ENCODE data around the gene VPS13D. TPM values are rescaled to one million over a fixed set of nuclear protein-coding genes. Genes with fewer than 3 reads are reported as not detected.

Gene VPS13D
- total RNA-seq, 1 experiment from 2014 or later, result 20.2 TPM

DNA sequence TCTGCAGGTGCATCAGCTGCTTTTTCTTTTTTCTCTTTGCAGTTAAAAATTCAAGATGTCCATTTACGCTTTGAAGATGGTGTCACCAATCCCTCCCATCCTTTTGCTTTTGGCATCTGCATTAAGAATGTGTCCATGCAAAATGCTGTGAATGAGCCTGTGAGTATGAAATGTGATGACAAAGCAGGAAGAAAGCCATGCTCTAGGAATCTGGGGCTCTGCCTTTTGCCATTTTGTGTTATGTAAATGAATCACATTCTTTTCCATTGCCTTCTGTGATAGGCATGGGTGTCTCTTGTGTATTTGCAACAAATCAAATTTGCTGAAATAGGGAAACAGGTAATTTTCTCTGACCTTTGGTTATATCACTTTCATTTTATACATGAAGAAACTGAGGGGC, 19.4 kb downstream of the VPS13D start:
- Histone ChIP-seq H4K91ac (ENCODE audit: insufficient read length, low read depth, low read length) (no peak overlapping the region), H3K79me1 (ENCODE audit: insufficient read depth, low read depth, low read length, poor library complexity, severe bottlenecking) (no peaks in the 10 kb centered on the region), H2BK20ac (ENCODE audit: low read depth, low read length, poor library complexity, severe bottlenecking) (no peak overlapping the region), H3K23ac (ENCODE audit: insufficient read length, low read depth, low read length) (no peak overlapping the region), H2AK5ac (ENCODE audit: insufficient read length, low read length) (no peak overlapping the region), H3K27me3 (ENCODE audit: insufficient read depth, low read length) (no peaks in the 10 kb centered on the region), H3K23me2 (ENCODE audit: insufficient read length, low read depth, low read length, poor library complexity, severe bottlenecking) (no peaks in the 10 kb centered on the region), H2BK5ac (ENCODE audit: insufficient read length, low read length) (no peak overlapping the region), H4K20me1 (ENCODE audit: control insufficient read depth, insufficient read depth, insufficient read length) (no peaks in the 10 kb centered on the region), H3K56ac (ENCODE audit: insufficient read length, low read depth, low read length) (no peak overlapping the region), H3K14ac (ENCODE audit: insufficient read depth, low read length) (no peak overlapping the region), H2BK120ac (ENCODE audit: low read depth, low read length, poor library complexity, severe bottlenecking) (no peak overlapping the region), H3K27ac (ENCODE audit: insufficient read length, low read depth, low read length) (no peak overlapping the region), H3K18ac (ENCODE audit: insufficient read length, low read depth, low read length) (no peak overlapping the region), H4K8ac (replicated peaks; ENCODE audit: insufficient read length, low read depth, low read length) (no peak overlapping the region), H3K4me1 (ENCODE audit: insufficient read depth, low read length) (peaks cover 8% of the 10 kb centered on the region; the same call in 1 of the 2 replicates), H3K4me2 (ENCODE audit: insufficient read depth, insufficient read length, low read length) (peak overlapping the region; percentile 26), H3K4ac (ENCODE audit: low read depth, low read length) (no peak overlapping the region), H3K79me2 (ENCODE audit: insufficient read depth, low read length) (no peaks in the 10 kb centered on the region), H2BK15ac (ENCODE audit: low read depth, low read length) (no peak overlapping the region), H2AFZ (ENCODE audit: low read length) (no peak overlapping the region), H4K5ac (ENCODE audit: insufficient read length, low read depth, low read length) (no peak overlapping the region), H3T11ph (ENCODE audit: low read length) (no peak overlapping the region), H2BK12ac (ENCODE audit: insufficient read length, low read depth, low read length) (no peak overlapping the region), H3K9ac (ENCODE audit: extremely low read depth, insufficient read length, low read length) (no peak overlapping the region), H3K9me3 (ENCODE audit: control insufficient read depth, low read depth, low read length) (no peaks in the 10 kb centered on the region)
- peaks cover 15 to 19% of the 10 kb centered on the region in 2 experiments for H3K4me1 Mint-ChIP-seq
- no peaks in the 10 kb centered on the region for H3K9me3 Mint-ChIP-seq
- no peaks in the 10 kb centered on the region for H3K27me3 Mint-ChIP-seq (ENCODE audit: low read depth)
- no peak for DNase-seq
- H3K36me3 Mint-ChIP-seq (ENCODE audit: insufficient read depth in 1 of 3, low read depth in 3 of 3), result peaks cover 16 to 52% (median 43%) of the 10 kb centered on the region in 3 experiments; a peak in 6 of 7 replicates
- peak overlapping the region in 1 of 3 experiments; percentile 89; a peak in 1 of 7 replicates for H3K27ac Mint-ChIP-seq
- no CpG with 5 or more reads among the region's 1 CpG for WGBS (ENCODE audit: extremely low coverage, insufficient read length, low lambda C conversion rate)
- TF ChIP-seq, protein P1, sequence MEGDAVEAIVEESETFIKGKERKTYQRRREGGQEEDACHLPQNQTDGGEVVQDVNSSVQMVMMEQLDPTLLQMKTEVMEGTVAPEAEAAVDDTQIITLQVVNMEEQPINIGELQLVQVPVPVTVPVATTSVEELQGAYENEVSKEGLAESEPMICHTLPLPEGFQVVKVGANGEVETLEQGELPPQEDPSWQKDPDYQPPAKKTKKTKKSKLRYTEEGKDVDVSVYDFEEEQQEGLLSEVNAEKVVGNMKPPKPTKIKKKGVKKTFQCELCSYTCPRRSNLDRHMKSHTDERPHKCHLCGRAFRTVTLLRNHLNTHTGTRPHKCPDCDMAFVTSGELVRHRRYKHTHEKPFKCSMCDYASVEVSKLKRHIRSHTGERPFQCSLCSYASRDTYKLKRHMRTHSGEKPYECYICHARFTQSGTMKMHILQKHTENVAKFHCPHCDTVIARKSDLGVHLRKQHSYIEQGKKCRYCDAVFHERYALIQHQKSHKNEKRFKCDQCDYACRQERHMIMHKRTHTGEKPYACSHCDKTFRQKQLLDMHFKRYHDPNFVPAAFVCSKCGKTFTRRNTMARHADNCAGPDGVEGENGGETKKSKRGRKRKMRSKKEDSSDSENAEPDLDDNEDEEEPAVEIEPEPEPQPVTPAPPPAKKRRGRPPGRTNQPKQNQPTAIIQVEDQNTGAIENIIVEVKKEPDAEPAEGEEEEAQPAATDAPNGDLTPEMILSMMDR (conservative IDR thresholded peaks at IDR 0.05), result no peak
- no peak overlapping the region for H3K4me3 Mint-ChIP-seq

All from H9 (cell line).